Calu3 (cell line): Measurements from ENCODE around the gene CCDC174. TPM values are rescaled to one million over a fixed set of nuclear protein-coding genes. Genes with fewer than 3 reads are reported as not detected.

Experiments used
- BruUV-seq: library from RNA; stranded (reverse); fragments of 400-500 nt; replicated peaks from 2 replicates; lab custom pipeline; 2021; lab: Mats Ljungman, UMichigan
- CTCF ChIA-PET: fragments of 300-600 bp; sonication (Branson Sonifier 250); formaldehyde crosslinking; loops from one replicate; lab custom pipeline; 2022; ENCODE audit warnings: antibody characterized with exemption; lab: Charles Lee
- DNase-seq: peaks from one replicate; pipeline ENCODE4 v3.0.0; 2022
- H3K27ac Mint-ChIP-seq: one replicate; pipeline ENCODE4 v1.8.0; 2022; ENCODE audit warnings: mixed read lengths; ENCODE audit not compliant: unreplicated experiment
- H3K27me3 Mint-ChIP-seq: one replicate; pipeline ENCODE4 v1.8.0; 2022; ENCODE audit warnings: mixed read lengths; ENCODE audit not compliant: unreplicated experiment
- H3K36me3 Mint-ChIP-seq: one replicate; pipeline ENCODE4 v1.8.0; 2022; ENCODE audit warnings: mild to moderate bottlenecking, moderate library complexity, mixed read lengths; ENCODE audit not compliant: insufficient read depth, unreplicated experiment
- H3K4me1 Mint-ChIP-seq: one replicate; pipeline ENCODE4 v1.8.0; 2022; ENCODE audit warnings: mild to moderate bottlenecking, low read depth, mixed read lengths; ENCODE audit not compliant: unreplicated experiment
- H3K4me3 Mint-ChIP-seq: one replicate; pipeline ENCODE4 v1.8.0; 2022; ENCODE audit warnings: mild to moderate bottlenecking, low read depth, moderate library complexity, mixed read lengths; ENCODE audit not compliant: unreplicated experiment
- H3K9me3 Mint-ChIP-seq: one replicate; pipeline ENCODE4 v1.8.0; 2022; ENCODE audit warnings: low read depth, mixed read lengths; ENCODE audit not compliant: unreplicated experiment
- intact Hi-C: fragments of 100-400 bp; cut with micrococcal nuclease; formaldehyde crosslinking; loops from one replicate; pipeline ENCODE4 v1.10.0; 2022; ENCODE audit not compliant: unreplicated experiment
- total RNA-seq: library from RNA; stranded (reverse); gene quantifications from 2 replicates; pipeline ENCODE4 v1.2.3, GENCODE V29; 2022
- TF ChIP-seq, protein P1 (sequence below): fragments of 200-600 bp; IDR thresholded peaks from one replicate; pipeline ENCODE4 v1.8.0; 2022; ENCODE audit warnings: antibody characterized with exemption; ENCODE audit not compliant: unreplicated experiment

The CCDC174 gene
- total RNA-seq, 1 experiment from 2014 or later, result 17.9 TPM

GRCh38 chr3:14719006-14719405 is 67.4 kb downstream of the CCDC174 start:
- no peaks in the 10 kb centered on the region for H3K4me1 Mint-ChIP-seq
- TF ChIP-seq, protein P1, sequence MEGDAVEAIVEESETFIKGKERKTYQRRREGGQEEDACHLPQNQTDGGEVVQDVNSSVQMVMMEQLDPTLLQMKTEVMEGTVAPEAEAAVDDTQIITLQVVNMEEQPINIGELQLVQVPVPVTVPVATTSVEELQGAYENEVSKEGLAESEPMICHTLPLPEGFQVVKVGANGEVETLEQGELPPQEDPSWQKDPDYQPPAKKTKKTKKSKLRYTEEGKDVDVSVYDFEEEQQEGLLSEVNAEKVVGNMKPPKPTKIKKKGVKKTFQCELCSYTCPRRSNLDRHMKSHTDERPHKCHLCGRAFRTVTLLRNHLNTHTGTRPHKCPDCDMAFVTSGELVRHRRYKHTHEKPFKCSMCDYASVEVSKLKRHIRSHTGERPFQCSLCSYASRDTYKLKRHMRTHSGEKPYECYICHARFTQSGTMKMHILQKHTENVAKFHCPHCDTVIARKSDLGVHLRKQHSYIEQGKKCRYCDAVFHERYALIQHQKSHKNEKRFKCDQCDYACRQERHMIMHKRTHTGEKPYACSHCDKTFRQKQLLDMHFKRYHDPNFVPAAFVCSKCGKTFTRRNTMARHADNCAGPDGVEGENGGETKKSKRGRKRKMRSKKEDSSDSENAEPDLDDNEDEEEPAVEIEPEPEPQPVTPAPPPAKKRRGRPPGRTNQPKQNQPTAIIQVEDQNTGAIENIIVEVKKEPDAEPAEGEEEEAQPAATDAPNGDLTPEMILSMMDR, result no peak
- H3K9me3 Mint-ChIP-seq, result no peaks in the 10 kb centered on the region
- CTCF ChIA-PET, result interaction anchor here (0.6 kb wide), 1 partner anchor 111 kb away, joined by 4 read pairs; no protein-coding TSS in a partner anchor
- peaks cover 42% of the 10 kb centered on the region for H3K27me3 Mint-ChIP-seq
- no peak for DNase-seq
- BruUV-seq, result no TSS peak
- H3K27ac Mint-ChIP-seq, result no peak overlapping the region
- intact Hi-C loops, result no loop called here
- H3K36me3 Mint-ChIP-seq, result no peaks in the 10 kb centered on the region
- H3K4me3 Mint-ChIP-seq, result no peak overlapping the region

- TF ChIP-seq, protein P1, result no peak
- no peak overlapping the region for H3K4me3 Mint-ChIP-seq
- no peak for DNase-seq
- H3K4me1 Mint-ChIP-seq, result no peaks in the 10 kb centered on the region
- CTCF ChIA-PET, result no interaction called here
- no peaks in the 10 kb centered on the region for H3K9me3 Mint-ChIP-seq
- intact Hi-C loops, result no loop called here
- no TSS peak for BruUV-seq
- no peak overlapping the region for H3K27ac Mint-ChIP-seq
- H3K27me3 Mint-ChIP-seq, result peaks cover 37% of the 10 kb centered on the region
- no peaks in the 10 kb centered on the region for H3K36me3 Mint-ChIP-seq
These were observed 69.7 kb downstream of the CCDC174 start for GRCh38 chr3:14721126-14721864.

Other genes with a start within 250 kb of the CCDC174 start
- 46.3 and 48.3 TPM in 2 replicates for gene SLC6A6, start 249.2 kb upstream of the CCDC174 start, total RNA-seq
- gene GRIP2, start 111.4 kb upstream of the CCDC174 start, total RNA-seq, result 0.27 TPM in 1 of 2 replicates, not detected in the other
- gene C3orf20, start 23.4 kb downstream of the CCDC174 start, total RNA-seq, result 0.28 and 0.39 TPM in 2 replicates
- gene FGD5, start 167.2 kb downstream of the CCDC174 start, total RNA-seq, result not detected in 2 replicates